DOHH2 (cell line): ENCODE measurements around the gene PIK3CB.
"Not testable (repeated sequence)": the region's sequence is repeated elsewhere in the genome, so short reads cannot be mapped to it uniquely, and the experiment has no call there.

Source experiments
- H3F3A ChIP-seq: fragments of 200-600 bp; sonication (generic), shearing (Covaris generic); 2 replicates; pipeline ENCODE4 v1.6.0; 2016; ENCODE audit warnings: antibody characterized with exemption, mild to moderate bottlenecking; ENCODE audit not compliant: control insufficient read depth, insufficient read depth
- H3K27ac ChIP-seq: fragments of 200-600 bp; sonication (generic); 2 replicates; pipeline ENCODE4 v1.5.1; 2014; ENCODE audit warnings: low read depth, mild to moderate bottlenecking, low read length, moderate library complexity
- H3K27me3 ChIP-seq: fragments of 200-600 bp; sonication (generic); 2 replicates; pipeline ENCODE4 v1.6.1; 2014; ENCODE audit warnings: mild to moderate bottlenecking, low read length, mixed read lengths; ENCODE audit not compliant: control insufficient read depth
- H3K36me3 ChIP-seq: fragments of 200-600 bp; sonication (generic); 2 replicates; pipeline ENCODE4 v1.6.1; 2014; ENCODE audit warnings: mild to moderate bottlenecking, low read length, moderate library complexity, mixed read lengths; ENCODE audit not compliant: control insufficient read depth
- H3K4me1 ChIP-seq: fragments of 200-600 bp; sonication (generic); 2 replicates; pipeline ENCODE4 v1.6.1; 2014; ENCODE audit warnings: mild to moderate bottlenecking, low read length, mixed read lengths; ENCODE audit not compliant: control insufficient read depth
- H3K4me2 ChIP-seq: fragments of 200-600 bp; sonication (generic); 2 replicates; pipeline ENCODE4 v1.6.0; 2014; ENCODE audit warnings: mild to moderate bottlenecking, low read length, moderate library complexity
- H3K4me3 ChIP-seq: fragments of 200-600 bp; sonication (generic); 2 replicates; pipeline ENCODE4 v1.5.1; 2014; ENCODE audit warnings: mild to moderate bottlenecking, low read length, mixed read lengths
- H3K79me2 ChIP-seq: fragments of 200-600 bp; sonication (generic); 2 replicates; pipeline ENCODE4 v1.6.1; 2014; ENCODE audit warnings: mild to moderate bottlenecking, low read length, mixed read lengths; ENCODE audit not compliant: control insufficient read depth
- H3K9me2 ChIP-seq: fragments of 200-600 bp; sonication (generic); replicated peaks from 2 replicates; pipeline ENCODE4 v1.6.1; 2014; ENCODE audit warnings: mild to moderate bottlenecking, low read length, mixed read lengths; ENCODE audit not compliant: control insufficient read depth
- H3K9me3 ChIP-seq: fragments of 200-600 bp; sonication (generic); 2 replicates; pipeline ENCODE4 v1.6.1; 2014; ENCODE audit warnings: antibody characterized with exemption, low read length, mixed read lengths; ENCODE audit not compliant: control insufficient read depth, insufficient read depth
- H4K20me1 ChIP-seq: fragments of 200-600 bp; sonication (generic); 2 replicates; pipeline ENCODE4 v1.6.0; 2014; ENCODE audit warnings: low read depth, mild to moderate bottlenecking, antibody characterized with exemption, low read length, moderate library complexity; ENCODE audit not compliant: control insufficient read depth, insufficient read depth
- EZH2phosphoT487 ChIP-seq: fragments of 200-600 bp; sonication (generic); IDR thresholded peaks from 2 replicates; pipeline ENCODE4 v1.6.1; 2017; ENCODE audit warnings: borderline replicate concordance, mild to moderate bottlenecking, antibody characterized with exemption, low read length, moderate library complexity, mixed read lengths
- TF ChIP-seq, protein P1 (sequence below): fragments of 200-600 bp; sonication (generic); IDR thresholded peaks from one replicate; pipeline ENCODE4 v1.5.1; 2014; ENCODE audit warnings: antibody characterized with exemption, mild to moderate bottlenecking, low read depth, low read length; ENCODE audit not compliant: poor library complexity, severe bottlenecking

Gene PIK3CB

DNA sequence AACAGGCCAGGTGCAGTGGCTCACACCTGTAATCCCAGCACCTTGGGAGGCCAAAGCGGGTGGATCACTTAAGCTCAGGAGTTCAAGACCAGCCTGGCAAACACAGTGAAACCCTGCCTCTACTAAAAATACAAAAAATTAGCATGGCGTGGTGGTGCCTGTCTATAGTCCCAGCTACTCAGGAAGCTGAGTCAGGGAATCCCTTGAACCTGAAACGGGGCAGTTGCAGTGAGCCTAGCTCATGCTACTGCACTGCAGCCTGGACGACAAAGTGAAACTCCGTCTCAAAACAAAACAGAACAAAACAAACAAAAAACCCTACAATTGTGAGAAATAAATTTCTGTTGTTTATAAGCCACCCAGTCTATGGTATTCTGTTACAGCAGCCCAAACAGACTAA, 94.7 kb downstream of the PIK3CB start:
- H4K20me1 ChIP-seq, result no peaks in the 10 kb centered on the region
- H3K36me3 ChIP-seq, result peaks cover 8% of the 10 kb centered on the region; the same call in 1 of the 2 replicates
- H3K4me2 ChIP-seq, result no peak overlapping the region
- 0 out of 2 replicates have a peak, but pooled peaks cover 2% of the 10 kb centered on the region for H3F3A ChIP-seq
- no peak overlapping the region for H3K27ac ChIP-seq
- H3K9me3 ChIP-seq, result no peaks in the 10 kb centered on the region
- no peaks in the 10 kb centered on the region for H3K79me2 ChIP-seq
- H3K9me2 ChIP-seq, result no peaks in the 10 kb centered on the region
- no peak for TF ChIP-seq EZH2phosphoT487
- TF ChIP-seq, protein P1, sequence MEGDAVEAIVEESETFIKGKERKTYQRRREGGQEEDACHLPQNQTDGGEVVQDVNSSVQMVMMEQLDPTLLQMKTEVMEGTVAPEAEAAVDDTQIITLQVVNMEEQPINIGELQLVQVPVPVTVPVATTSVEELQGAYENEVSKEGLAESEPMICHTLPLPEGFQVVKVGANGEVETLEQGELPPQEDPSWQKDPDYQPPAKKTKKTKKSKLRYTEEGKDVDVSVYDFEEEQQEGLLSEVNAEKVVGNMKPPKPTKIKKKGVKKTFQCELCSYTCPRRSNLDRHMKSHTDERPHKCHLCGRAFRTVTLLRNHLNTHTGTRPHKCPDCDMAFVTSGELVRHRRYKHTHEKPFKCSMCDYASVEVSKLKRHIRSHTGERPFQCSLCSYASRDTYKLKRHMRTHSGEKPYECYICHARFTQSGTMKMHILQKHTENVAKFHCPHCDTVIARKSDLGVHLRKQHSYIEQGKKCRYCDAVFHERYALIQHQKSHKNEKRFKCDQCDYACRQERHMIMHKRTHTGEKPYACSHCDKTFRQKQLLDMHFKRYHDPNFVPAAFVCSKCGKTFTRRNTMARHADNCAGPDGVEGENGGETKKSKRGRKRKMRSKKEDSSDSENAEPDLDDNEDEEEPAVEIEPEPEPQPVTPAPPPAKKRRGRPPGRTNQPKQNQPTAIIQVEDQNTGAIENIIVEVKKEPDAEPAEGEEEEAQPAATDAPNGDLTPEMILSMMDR, result no peak
- H3K4me3 ChIP-seq, result no peak overlapping the region
- no peaks in the 10 kb centered on the region for H3K4me1 ChIP-seq
- H3K27me3 ChIP-seq, result no peaks in the 10 kb centered on the region

DNA sequence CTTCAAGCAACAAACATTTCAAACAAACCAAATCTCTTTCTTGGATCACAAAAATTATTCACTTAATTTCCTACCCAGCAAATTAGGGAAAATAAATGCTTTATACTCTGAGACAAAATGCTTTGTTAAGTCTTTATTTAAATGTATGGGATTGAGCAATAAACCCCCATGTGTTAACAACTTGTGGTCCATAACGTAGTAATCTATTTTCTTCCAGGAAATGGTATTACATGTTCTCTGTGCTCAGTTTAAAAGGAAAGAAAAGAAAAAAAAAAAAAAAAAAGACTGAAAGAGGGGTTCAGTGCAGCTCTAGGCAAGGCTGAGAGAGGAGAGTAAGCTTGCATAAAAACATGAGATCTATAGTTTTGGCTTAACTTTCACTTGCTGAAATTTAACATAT, 102.3 kb downstream of the PIK3CB start:
- Histone ChIP-seq H3K27ac (no peak overlapping the region), H3K79me2 (no peaks in the 10 kb centered on the region), H3K36me3 (peaks cover 5% of the 10 kb centered on the region), H3F3A (no peaks in the 10 kb centered on the region), H3K9me2 (no peaks in the 10 kb centered on the region), H4K20me1 (no peaks in the 10 kb centered on the region), H3K4me2 (no peak overlapping the region), H3K4me3 (no peak overlapping the region), H3K4me1 (no peaks in the 10 kb centered on the region), H3K9me3 (no peaks in the 10 kb centered on the region), H3K27me3 (no peaks in the 10 kb centered on the region)
- no peak for TF ChIP-seq EZH2phosphoT487
- TF ChIP-seq, protein P1, result no peak

DNA sequence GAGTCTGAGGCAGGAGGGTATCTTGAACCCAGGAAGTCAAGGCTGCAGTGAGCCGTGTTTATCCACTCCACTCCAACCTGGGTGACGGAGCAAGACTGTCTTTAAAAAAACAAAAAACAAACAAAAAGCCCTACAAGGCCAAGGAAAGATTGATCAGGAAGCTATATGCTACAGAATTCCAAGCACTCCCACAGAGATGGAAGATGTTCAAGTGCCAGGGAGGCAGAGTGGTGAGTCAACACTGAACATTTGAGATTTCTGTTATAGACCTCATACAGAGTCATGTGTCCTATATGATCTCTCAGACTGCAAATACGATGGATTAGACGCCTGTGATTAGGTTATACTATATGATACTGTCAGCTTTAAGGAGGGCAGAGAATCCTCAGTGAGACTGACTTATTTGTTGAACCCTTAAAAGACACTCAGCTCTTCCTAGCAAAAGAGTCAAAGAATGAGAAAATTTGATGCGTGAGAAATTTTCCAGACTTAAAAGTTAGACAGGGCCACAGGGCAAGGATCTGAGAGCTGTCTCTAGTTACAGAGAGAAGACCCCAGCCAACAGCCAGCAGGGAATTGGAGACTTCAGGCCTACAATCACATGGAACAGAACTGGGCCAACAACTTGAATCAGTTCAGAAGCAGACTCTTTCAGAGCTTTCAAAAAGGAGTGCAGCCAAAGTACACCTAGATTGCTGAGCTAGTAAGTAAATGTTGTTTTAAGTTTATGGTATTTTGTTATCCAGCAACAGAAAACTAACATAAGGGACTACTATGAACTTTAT, 107.6 kb downstream of the PIK3CB start:
- Histone ChIP-seq H3K4me3 (no peak overlapping the region), H3F3A (no peaks in the 10 kb centered on the region), H3K4me1 (no peaks in the 10 kb centered on the region), H3K36me3 (no peaks in the 10 kb centered on the region), H3K27me3 (no peaks in the 10 kb centered on the region), H3K4me2 (no peak overlapping the region), H3K27ac (no peak overlapping the region), H3K9me2 (no peaks in the 10 kb centered on the region), H4K20me1 (no peaks in the 10 kb centered on the region), H3K79me2 (no peaks in the 10 kb centered on the region), H3K9me3 (no peaks in the 10 kb centered on the region)
- no peak for TF ChIP-seq EZH2phosphoT487
- TF ChIP-seq, protein P1, result no peak

DNA sequence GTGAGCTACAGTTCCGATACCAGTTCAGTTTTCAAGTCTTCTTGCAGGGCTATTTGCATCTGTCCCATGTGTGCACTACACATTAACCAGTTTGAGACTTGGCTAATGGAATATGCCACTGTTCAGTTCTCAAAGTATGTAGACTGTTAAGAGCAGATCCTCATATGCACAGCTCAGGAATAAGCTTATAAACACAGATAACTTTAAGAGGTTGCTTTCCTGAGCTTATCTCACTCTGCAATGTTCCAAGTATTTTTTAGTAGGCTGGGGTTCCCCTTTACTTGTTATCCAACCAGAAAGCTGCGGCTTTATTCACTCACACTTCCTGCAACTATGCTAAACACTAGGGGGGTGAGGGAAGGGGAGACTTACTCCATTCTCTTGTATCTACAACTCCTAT, 108.7 kb downstream of the PIK3CB start:
- not testable (repeated sequence) for H3K9me3 ChIP-seq, H3K27me3 ChIP-seq, H3K27ac ChIP-seq, H3K36me3 ChIP-seq, H3K4me1 ChIP-seq, H3K4me2 ChIP-seq, H3K9me2 ChIP-seq, H3F3A ChIP-seq, H3K4me3 ChIP-seq, H4K20me1 ChIP-seq, H3K79me2 ChIP-seq
